GM18517 (cell line): ENCODE measurements around the gene CYP2W1.
A peak's percentile ranks its signal among the peaks of the same experiment; 100 is the strongest.

Experiments
- ATAC-seq: cut with Tn5 transposase; IDR thresholded peaks from one replicate; pipeline ENCODE4 v1.9.1; 2021; ENCODE audit warnings: mild to moderate bottlenecking, moderate library complexity; ENCODE audit not compliant: unreplicated experiment

CYP2W1 gene

DNA sequence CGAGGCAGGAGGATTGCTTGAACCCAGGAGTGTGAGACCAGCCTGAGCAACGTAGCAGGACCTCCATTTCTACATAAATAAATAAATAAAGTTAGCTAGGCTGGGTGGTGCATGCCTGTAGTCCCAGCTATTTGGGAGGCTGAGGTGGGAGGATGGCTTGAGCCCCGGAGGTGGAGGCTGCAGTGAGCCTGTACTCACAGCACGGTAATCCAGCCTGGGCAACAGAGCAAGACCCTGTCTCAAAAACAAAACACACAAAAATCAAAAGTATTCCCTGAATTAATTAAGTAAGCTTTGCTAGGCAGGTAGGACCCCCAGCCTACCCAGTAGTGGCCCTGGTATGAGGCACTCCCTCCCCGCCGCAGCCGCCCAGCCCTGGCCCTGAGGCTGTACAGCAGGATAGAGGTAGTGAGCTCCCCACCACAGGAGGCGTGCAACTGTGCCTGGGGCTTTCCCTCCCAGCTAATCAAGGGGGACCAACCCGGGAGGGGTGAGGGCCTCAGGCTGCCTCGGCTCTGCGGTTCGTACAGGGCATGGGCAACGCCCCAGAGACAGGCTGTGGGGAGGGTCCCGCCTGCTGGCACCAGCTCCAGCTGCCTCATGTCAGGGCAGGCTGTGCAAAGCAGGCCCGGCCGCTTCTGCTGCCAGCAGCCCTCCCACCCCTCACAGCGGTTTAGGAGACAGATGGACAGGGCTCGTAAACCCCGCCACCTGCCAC lies 1.0 kb upstream of the CYP2W1 start:
- no peak for ATAC-seq

DNA sequence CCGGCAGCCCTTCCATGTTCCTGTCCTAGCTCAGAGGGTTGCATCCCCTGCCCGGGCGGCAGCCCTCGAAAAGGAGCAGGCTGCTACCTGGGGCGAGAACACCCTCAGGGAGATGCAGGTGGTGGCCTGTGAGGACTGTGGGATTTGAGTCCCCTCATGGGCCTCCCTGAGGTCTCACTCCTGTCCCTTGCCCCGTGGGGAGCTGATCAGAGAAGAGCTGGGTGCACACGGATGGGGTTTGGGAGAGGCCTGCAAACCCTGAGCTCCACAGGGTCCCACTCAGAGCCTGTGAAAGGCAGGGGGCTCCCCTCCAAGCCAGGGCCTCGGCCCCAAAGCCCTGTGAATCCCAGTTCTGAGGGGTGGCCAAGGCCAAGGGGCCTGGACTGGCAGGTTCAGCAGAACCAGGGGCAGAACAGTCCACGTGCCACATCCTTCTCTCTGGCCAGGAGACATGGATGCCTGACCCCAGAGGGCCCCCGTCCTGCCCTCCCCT lies 424 bp upstream of the CYP2W1 start:
- no peak for ATAC-seq

DNA sequence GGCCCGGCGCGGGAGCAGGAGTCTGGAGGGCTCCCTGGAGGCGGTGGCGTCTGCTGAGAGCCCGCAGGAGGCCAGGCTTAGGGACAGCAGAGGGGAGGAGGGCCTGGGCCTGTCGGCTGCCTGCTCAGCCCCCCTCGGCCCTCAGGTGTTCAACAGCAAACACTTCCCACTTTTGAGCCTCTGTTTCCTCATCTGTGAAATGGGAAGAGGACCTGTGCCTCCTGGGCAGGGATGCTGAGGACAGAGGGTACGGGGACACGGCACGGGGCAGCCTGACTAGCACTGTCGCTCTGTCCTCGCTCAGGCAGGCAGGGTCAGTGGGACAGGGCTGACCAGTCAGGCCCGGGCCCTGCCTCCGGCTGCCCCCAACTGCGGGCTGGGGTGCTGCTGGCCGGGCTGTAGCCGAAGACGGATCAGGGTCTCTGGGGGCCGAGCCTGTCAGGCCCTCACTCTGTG lies 663 bp downstream of the CYP2W1 start:
- ATAC-seq: no peak

DNA sequence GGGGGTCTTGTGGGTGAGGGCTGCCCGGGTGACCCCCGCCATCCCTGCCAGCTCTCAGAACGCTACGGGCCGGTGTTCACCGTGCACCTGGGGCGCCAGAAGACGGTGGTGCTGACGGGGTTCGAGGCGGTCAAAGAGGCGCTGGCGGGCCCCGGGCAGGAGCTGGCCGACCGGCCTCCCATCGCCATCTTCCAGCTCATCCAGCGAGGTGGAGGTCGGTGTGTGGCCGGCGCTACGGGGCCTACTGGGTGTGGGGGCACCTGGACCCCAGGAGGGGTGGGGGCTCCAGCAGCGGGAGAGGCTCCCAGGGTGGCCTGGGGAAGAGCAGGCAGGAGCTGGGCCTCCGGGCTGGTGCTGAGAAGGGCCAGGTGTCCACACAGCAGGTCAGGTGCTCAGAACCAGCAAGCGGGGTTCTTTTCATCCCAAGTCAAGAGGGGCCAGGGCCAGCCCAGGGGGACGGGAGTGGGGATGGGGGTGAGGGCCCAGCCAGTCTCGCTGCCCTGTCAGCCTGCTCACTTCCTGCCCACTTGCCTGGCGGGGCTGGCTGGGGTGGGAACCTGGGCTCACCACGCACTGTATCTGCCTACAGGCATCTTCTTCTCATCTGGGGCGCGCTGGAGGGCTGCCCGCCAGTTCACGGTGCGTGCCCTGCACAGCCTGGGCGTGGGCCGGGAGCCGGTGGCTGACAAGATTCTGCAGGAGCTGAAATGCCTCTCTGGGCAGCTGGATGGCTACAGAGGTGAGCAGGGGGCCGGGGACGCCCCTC lies 1.6 kb downstream of the CYP2W1 start:
- ATAC-seq: no peak

DNA sequence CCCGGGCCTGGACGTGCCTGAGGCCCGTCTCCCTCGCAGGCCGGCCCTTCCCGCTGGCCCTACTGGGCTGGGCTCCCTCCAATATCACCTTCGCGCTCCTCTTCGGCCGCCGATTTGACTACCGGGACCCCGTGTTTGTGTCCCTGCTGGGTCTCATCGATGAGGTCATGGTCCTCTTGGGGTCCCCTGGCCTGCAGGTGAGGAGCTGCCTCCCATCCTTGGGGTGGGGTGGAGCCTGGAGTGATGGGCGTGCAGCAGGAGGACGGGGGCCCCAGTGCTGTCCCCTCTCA lies 2.1 kb downstream of the CYP2W1 start:
- ATAC-seq: no peak

DNA sequence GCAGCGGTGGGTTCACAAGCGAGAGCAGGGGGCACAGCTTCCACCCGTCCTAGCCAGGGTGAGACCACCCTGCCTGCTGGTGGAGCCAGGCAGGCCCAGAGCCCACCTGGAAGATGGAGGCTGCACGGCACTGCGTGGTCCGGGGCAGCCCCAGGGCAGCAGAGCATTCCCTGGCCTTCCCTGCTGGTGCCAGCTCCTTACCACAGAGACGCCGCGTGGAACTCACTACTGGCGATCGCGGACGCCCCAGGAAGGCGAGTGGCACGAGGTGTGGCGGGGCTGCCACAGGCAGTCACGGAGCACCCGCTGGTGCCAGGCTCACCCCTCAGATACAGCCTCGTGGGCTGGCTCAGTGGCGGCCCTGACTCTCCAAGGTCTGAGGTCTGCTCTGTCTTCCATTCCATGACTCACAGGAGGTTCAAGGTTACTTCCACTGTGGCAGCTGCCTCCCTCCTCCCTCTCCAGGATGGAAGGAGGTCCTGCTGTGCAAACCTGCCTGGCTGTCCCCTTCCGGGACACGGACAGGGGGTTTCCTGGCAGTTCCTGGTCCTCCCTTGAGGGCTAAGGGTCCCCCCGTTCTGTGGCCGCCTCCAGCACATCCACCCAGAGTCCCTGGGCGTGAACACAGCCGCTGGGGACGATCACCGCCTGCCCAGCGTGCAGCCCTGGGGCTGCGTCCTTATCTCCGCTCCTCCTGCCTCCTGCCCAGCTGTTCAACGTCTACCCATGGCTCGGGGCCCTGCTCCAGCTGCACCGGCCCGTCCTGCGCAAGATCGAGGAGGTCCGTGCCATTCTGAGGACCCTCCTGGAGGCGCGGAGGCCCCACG lies 3.1 kb downstream of the CYP2W1 start:
- ATAC-seq: no peak

DNA sequence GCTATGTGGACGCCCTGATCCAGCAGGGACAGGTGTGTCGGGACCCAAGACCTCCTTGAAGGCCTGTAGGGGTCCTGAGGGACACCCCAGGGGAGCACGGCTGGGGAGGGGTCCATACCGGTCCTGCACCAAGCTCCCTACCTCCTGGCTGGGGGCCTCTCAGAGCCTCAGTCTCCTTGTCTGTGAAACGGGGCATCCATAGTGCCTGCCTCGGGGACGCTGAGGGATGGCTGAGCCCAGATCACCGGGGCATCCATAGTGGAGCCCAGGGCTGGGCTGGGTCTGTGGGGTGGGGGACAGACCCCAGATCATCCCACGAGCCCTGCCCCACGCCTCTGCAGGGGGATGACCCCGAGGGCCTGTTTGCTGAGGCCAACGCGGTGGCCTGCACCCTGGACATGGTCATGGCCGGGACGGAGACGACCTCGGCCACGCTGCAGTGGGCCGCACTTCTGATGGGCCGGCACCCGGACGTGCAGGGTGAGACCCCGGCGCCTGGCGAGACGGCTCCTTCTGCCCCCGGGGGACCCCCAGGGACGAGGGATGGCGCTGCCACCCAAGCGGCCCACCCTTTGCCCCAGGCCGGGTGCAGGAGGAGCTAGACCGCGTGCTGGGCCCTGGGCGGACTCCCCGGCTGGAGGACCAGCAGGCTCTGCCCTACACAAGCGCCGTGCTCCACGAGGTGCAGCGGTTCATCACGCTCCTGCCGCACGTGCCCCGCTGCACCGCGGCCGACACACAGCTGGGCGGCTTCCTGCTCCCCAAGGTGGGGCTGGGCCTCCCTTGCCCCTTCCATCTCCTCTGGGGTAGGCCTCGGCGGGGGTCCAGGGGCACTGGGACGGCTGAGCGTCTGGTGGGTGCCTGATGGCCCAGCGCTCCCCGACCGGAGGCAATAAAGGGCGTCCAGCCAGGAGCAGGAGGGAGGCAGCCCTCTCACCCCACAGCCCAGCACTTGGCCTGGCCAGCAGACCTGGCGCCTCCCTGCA lies 4.1 kb downstream of the CYP2W1 start:
- ATAC-seq: no peak

DNA sequence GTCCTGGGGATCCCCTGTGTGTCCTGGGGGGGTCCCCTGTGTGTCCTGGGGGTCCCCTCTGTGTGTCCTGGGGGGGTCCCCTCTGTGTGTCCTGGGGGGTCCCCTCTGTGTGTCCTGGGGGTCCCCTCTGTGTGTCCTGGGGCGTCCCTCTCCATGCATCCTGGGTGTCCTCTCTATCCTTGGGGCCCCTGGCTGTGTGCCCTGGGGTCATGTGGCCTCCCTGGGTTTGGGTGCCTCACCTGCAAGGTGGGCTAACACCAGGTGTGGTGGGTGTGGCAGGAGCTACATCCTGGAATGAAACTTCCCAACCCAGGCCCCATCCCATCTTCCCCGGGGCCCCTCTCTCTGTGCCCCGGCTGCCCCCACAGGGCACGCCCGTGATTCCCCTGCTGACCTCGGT lies 4.9 kb downstream of the CYP2W1 start:
- ATAC-seq: no peak

DNA sequence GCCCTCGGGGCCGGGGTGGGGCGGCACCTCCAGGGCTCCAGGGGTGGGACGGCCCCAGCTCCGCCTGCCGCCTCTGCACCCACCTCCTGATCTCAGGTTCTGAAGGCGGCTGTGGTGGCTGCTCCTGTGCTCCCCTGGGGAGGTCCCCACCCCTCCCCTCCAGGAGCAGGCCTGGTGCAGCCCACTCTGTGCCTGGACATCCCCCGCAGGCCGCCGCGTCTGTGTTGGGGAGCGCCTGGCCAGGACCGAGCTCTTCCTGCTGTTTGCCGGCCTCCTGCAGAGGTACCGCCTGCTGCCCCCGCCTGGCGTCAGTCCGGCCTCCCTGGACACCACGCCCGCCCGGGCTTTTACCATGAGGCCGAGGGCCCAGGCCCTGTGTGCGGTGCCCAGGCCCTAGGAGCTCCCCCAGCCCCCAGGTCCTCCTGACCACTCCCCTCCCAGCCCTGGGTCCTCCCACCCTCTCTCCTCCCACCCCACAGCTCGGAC lies 5.5 kb downstream of the CYP2W1 start:
- no peak for ATAC-seq

DNA sequence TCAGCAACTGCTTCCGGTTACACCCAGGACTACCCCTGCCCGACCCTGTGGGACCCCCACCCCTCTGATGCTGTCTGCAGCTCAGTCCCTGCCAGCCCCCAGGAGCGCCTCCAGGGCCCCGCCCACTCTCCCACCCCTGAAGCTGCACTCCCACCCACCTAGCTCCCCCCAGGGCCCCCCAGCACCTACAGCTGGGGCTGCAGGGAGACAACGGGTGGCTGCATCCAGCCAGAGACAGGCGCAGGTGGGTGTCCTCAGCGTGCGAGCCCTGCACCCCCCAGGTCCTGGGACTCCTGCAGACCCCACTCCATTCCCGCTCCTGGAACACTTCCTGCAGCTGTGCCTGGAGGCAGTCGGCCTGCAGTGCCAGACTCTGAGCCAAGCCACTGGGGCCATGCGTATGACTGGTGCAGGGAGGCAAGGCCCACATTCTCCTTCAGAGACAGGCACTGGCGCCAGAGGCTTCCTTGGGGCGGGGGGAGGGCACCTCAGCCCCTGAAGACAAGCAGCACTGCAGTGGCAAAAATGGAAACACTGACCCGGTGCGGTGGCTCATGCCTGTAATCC lies 6.1 kb downstream of the CYP2W1 start:
- no peak for ATAC-seq

DNA sequence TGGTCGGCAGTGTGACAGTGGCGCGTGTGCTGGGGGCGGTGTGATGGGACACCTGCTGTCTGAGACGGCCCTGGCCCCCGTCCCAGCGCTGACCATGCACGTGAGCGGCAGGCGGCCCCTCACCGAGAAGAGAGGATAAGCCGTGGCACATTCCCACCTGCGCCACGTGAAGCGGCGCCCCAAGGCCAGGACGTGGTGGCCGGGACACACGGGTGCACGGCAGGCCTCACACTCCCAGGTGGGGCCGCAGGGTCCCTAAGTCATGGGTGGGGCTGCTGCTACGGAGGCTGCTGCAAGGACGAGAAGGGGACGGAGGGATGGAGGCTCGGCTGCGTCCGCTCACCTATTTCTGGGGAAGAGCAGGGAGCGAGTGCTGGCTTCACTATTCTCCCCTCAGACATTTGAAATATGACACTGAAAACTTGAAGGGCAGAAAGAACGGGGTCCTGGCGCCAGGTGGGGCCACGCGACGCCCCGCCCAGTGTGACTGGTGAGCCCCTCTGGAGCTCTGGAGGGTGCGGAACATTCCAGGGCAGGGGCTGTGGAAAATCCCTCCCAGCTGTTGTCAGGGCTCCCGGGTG lies 7.5 kb downstream of the CYP2W1 start:
- ATAC-seq: no peak

DNA sequence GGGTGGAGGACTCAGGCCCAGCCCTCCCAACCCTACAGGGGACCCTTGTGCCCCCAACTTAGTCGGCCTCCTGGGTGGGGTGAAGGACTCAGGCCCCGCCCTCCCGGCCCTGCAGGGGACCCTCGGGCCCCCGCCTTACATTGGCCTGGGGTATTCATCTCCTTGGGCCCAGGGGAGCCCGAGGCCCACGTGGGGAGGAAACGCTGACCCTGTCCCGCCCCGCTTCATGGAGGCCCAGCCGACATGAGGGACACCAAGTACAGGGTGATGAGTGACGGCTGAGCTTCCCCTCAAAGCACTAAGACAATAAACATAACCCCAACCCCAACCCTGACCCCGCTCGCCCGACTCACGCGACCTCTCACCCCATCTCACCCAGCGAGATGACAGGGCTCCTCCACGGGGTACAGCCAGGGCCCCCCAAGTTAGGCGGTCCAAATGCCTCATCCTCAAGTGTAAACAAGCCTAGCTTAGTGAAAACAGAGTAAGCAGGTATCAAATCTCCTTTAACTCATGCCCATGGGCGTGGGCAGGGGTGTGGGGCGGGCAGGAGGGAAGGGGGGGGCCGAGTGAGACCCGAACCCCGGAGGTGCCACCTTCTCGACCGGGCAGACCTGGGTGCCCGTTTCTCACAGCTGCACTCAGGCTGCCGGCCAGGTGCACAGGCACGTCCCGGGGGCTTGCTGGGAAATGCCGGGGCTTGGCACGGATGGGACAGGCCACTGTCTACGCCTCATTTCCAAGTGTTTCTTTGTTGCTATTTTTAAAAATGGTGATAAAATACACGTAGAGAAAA lies 8.2 kb downstream of the CYP2W1 start:
- no peak for ATAC-seq

DNA sequence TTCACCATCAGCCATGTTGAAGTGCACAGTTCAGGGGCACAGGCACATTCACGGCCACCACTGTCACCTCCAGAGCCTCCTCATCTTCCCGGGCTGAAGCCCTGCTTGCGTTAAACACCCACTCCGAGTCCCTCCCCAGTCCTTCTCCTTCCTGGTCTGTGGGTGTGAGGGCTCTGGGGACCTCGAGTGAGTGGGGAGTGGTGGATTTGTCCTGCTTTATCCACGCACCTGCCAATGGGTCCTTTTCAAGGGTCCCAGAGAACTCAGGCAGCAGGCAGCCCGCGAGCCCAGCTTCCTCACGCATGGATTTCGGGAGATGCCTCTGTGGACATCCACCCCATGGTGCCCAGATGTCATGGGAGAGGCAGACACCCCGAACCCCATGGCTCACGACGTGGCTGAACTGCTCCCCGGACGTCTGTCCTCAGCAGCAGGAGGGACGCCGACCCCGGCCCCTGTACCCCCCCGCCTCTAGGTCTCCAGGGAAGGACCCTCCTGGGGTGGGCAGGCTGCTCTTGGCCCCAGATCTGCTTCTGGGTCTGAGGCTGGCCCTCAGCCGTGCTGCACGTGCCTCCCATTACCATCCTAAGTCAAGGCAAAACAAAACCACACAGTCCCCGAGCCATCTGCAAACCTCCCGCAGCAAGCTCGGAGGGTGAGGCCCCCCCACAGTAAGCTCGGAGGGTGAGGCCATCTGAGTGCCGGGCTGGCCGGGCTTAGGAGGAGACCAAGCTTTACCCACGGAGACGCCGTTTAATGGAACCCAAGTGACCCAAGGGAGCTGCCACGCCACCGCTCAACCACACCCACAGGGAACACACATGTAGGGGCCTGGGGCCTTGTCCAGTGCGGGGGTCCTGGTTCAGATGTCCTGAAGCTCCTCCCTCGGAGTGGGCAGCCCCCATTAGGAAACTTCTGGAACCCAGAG lies 9.0 kb downstream of the CYP2W1 start:
- ATAC-seq: no peak

DNA sequence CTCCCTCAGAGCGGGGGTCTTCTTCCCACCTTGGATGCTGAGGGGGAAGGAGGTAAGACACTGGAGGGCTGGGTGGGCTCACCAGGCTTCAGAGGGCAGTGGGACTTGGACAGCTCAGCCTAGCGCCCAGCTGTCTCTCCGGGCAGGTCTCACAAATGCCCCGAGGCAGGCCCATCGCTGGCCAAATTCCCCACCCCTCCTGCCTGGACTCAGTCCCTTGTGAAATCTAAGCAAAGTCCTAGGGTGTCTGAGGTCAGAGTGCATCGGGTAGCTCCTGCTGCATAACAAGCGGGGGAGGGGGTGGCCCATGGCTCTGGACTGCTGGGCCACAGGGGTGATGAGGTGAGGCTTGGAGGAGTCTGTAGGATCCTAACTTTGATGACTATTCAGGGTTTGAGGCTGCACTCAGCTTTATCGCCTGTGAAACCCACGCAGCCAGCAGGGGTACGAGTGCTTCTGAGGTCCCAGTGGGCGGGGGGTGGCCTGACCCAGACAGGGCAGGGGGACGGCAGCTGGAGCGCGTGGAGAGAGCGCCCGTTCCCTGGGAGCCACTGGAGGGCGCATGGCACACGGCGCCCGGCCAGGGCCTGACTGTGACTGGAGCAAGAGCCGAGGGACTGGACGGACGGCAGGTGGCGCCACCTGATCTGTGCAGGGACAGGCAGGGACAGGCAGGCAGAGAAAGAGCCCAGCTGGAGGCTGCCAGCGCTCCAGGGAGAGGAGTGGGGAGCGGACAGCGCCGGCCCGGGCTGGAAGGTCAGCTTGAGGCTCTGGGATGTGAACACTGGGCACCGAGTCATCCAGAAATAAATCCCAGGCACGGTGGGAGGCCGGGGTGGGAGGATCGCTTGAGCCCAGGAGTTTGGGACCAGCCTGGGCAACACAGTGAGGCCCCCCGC lies 10.0 kb downstream of the CYP2W1 start:
- peak; percentile 74 for ATAC-seq

DNA sequence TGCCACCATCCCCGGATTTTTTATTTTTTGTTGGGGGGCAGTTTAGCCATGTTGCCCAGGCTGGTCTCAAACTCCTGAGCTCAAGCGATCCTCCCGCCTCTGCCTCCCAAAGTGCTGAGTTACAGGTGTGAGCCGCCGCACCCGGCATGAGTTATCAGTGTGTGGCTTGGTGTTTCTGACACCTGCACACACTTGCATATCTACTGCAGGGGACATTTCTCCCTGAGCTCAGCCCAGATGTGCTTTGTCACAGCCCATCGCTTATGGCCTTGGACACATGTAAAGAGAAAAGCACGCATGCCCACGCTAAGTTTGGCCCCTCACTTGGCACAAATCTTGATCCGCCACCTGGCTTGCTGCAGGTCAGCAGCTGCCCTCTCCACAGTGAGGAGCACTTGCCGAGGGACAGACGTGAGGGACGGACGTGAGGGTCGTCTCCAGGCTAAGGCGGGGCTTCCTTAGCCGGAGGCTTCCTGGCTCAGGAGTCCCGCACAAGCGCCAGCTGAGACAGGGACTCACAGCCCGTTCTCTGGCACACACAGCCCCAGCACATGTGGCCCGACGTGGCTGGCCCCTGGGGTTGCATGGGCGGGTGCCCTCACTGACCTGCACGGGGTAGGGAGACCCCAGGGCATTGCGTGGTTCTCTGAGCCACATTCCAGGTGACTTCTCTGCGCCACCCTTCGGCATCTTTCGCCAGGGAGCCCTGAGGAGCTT lies 11.8 kb downstream of the CYP2W1 start:
- no peak for ATAC-seq

DNA sequence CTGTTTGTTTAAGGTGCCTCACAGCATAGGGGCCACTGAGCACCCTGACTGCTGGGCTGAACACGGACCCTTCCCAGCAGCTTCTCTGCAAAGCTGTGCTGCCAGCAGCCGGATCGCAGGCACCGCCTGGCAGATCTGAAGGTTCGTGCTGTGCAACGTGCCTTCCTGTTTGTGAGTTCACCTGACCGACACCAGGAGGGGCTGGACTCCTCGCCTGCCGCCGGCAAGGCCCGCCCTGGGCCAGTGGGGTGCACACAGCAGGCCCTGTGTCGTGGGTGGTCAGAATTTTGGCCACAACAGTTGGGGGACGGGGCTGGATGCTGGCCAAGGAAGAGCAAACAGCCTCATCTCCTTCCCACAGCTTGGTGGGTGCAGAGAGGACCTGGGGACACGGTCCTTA lies 12.6 kb downstream of the CYP2W1 start:
- no peak for ATAC-seq
